Stimulated activated CD8-positive, alpha-beta memory T cell treated with anti-CD3 and anti-CD28 coated beads, Interleukin-7, amount 100 ng/mL, for 24 hours (primary cell): ENCODE measurements around the gene SND1.
"Not testable (repeated sequence)": the region's sequence is repeated elsewhere in the genome, so short reads cannot be mapped to it uniquely, and the experiment has no call there.

Experiments used
- DNase-seq: peaks from one replicate; pipeline ENCODE4 v3.0.0-alpha.2; 2020; ENCODE audit warnings: low read depth

Gene SND1

GRCh38 chr7:127961786-127962453 lies 309.9 kb downstream of the SND1 start:
- no peak for DNase-seq

- no peak for DNase-seq
Measured at GRCh38 chr7:127962589-127963361, 310.8 kb downstream of the SND1 start.

DNA sequence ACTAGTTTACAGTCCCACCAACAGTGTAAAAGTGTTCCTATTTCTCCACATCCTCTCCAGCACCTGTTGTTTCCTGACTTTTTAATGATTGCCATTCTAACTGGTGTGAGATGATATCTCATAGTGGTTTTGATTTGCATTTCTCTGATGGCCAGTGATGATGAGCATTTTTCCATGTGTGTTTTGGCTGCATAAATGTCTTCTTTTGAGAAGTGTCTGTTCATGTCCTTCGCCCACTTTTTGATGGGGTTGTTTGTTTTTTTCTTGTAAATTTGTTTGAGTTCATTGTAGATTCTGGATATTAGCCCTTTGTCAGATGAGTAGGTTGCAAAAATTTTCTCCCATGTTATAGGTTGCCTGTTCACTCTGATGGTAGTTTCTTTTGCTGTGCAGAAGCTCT lies 311.9 kb downstream of the SND1 start:
- DNase-seq: not testable (repeated sequence)

DNA sequence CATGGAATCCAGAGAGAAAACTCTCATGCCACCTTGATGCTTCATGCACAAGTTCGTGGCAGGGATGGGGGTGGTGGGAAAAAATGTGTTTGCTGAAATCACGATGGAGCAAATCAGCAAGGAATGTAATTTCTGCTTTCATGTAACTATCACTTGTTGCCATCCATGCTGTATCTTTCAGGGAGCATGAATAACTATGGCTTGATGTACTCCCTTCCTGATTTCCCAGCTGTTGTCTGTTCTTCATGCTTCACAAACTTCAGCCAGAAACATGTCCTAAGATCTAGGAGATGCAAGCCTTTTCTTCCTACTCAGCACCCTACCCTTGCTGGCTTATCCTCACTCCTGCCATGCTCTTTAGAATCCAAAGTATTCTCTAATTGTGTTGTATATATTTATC lies 315.3 kb downstream of the SND1 start:
- no peak for DNase-seq

GRCh38 chr7:127968547-127968946 lies 316.6 kb downstream of the SND1 start:
- DNase-seq: no peak

DNA sequence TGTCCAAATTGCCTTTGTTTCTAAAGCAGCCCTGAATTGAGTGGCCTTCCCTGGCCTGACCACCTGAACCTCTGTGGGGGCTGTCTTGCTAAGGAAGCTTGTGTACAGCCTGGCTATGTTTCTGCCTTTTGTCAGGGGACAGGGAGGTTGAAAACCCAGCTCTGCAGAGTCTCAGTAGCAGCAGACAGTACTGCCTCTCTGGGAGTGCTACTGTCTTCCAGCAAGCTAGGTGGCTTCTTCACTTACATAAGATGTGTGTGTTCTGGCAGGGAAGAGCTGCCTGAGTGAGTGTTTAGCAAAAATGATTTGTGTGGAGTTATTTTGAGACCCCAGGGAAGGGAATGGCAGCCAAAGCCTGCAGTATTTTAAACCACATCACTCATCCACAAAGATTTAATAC lies 321.8 kb downstream of the SND1 start:
- DNase-seq: no peak

DNA sequence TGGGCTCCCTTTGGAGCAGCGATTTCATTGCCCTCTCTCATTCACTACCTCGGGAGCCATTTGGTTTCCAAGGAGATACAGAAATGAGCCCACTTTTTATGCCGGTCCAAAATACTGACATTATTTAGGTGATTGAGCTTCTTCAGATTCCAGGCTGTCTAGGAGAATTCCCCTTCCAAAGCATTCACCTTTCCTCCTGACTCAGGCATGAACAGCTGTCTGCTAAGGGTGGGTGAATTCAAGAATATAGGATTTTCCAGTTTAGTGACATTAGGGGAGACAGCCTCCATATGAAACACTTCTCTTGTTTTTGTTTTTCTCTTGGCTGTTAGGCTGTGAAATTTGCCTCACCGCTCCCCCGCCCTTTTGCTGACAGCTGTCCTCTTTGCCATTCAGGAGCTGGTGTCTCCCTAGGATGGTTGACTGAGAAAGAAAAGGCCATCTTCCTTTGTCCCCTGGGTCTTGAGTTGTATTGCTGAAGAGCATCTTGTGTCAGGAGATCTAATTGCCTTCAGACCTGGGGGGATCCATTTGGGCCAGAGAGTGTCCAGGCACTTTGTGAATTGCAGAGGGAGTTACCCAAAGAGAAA lies 322.5 kb downstream of the SND1 start:
- no peak for DNase-seq

- no peak for DNase-seq
Measured at GRCh38 chr7:127976056-127976737, 324.2 kb downstream of the SND1 start.

DNA sequence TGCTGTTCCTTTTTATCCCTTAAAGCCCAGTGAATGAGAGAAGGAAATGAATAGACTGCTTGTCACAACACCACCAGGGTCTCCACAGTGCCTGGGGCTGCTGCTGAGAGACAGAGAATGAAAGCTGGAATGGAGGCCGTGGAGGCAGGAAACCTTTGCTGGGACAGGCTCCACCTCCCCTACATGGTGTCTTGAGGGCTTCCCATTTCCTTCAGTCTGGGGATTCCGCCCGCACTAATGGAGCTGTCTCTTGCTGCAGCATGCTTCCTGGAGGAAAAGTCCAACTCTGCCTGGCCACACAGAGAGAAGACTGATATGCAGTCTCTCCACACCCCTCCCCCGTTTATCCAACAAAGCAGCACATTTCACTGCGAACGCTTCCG lies 324.7 kb downstream of the SND1 start:
- no peak for DNase-seq

GRCh38 chr7:127978421-127978820 lies 326.4 kb downstream of the SND1 start:
- no peak for DNase-seq

DNA sequence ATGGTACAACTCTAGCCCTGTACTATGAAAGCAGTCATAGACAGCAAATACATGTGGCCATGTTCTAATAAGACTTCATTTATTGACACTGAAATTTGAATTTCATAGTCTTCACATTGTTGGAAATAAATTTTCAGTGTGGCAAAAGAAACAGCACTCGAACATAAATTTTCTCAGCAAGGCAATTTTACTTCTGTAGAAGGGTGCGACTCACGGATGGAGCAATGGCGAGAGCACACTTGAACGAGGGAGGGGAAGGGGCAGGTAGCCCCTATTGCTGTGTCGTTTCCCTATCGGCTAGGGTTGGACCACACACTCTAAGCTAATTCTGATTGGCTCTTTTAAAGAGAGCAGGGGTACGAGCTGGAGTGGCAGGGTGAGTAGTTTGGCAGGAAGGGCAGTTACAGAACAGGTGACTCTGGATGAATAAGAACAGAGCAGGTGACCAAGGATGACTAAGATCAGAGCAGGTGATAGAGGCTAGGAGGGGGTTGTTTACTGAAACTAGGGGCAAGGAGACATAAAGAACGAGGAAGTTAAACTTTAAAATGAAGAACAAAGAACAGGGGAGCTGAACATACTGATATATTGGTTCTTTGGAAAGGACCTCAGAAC lies 327.2 kb downstream of the SND1 start:
- DNase-seq: no peak

GRCh38 chr7:127979728-127980126 lies 327.7 kb downstream of the SND1 start:
- DNase-seq: no peak

DNA sequence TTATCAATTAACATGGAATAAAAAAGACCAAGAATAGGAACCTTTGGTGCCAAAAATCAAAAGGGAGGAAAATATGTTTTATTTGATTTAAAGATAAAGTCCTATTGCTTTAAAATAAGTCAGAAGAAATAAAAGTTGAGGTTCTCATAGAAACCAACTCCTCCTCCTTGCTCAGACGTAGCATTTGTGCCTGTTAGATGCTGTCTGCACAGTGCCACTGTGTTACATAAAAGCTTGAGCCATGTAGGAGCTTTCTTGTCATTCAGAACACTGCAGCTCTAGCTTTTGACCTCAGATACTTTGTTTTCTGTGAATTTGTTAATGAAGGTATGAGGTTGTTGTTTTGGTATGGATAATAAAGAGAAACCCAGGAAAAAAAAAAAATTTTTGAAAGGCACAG lies 328.9 kb downstream of the SND1 start:
- no peak for DNase-seq

DNA sequence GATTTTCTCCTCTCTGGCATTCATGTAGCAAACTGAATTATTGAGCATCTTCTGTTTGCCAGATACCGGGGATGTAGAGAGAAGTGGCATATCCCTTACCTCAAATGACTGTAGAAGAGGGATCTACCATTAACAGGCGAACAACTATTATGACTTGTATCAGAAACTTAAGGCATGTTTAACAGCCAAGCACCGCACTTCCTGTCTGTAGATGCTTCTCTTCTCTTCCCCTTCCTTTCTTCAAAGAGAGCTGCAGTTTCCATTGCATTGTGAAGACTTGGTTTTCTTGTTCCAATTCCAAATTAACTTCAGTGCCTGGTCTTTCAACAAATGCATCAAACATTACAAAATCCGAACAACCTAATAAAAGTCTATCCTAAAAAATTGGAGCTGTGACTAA lies 330.0 kb downstream of the SND1 start:
- no peak for DNase-seq

- DNase-seq: no peak
Measured at GRCh38 chr7:127983804-127984332, 331.9 kb downstream of the SND1 start.

- DNase-seq: no peak
Measured at GRCh38 chr7:127986581-127987521, 334.9 kb downstream of the SND1 start.

DNA sequence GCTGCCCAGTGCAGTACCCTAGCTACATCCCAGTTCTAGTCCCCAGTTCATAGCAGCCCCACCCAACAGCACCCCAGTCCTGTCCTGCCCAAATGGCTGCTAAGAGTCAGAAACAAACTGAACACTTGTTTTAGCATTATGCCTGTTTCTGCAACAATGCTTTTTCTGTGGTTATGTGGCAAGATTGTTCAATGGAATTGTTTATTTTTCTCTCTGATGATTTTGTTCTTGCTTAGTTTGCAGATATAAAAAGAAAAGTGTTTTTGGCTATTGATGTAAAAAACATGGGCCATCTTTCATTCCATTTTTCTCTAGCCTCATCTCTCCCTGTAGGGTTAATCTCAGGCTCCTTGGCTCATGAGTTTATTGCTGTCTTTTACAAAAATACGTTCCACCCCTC lies 336.8 kb downstream of the SND1 start:
- DNase-seq: no peak

GRCh38 chr7:127993317-127993716 lies 341.3 kb downstream of the SND1 start:
- no peak for DNase-seq

GRCh38 chr7:127993987-127994386 lies 342.0 kb downstream of the SND1 start:
- DNase-seq: no peak

GRCh38 chr7:127995156-127995880 lies 343.3 kb downstream of the SND1 start:
- DNase-seq: no peak
